Activated naive CD8-positive, alpha-beta T cell treated with anti-CD3 and anti-CD28 coated beads for 36 hours (primary cell): ENCODE measurements around the gene SIX5. TPM values are rescaled to one million over a fixed set of nuclear protein-coding genes. Genes with fewer than 3 reads are reported as not detected.

ENCODE experiments used
- DNase-seq: peaks from one replicate; pipeline ENCODE4 v3.0.0; 2021
- H3K27ac Mint-ChIP-seq: one replicate; pipeline ENCODE4 v1.8.0; 2022; ENCODE audit warnings: mild to moderate bottlenecking, moderate library complexity, mixed read lengths
- H3K27me3 Mint-ChIP-seq: one replicate; pipeline ENCODE4 v1.8.0; 2022; ENCODE audit warnings: mild to moderate bottlenecking, mixed read lengths
- H3K36me3 Mint-ChIP-seq: one replicate; pipeline ENCODE4 v1.8.0; 2021; ENCODE audit warnings: mild to moderate bottlenecking, mixed read lengths
- H3K4me1 Mint-ChIP-seq: one replicate; pipeline ENCODE4 v1.8.0; 2021; ENCODE audit warnings: mixed read lengths
- H3K4me3 Mint-ChIP-seq: one replicate; pipeline ENCODE4 v1.8.0; 2022; ENCODE audit warnings: mild to moderate bottlenecking, moderate library complexity, mixed read lengths
- H3K9me3 Mint-ChIP-seq: one replicate; pipeline ENCODE4 v1.8.0; 2022; ENCODE audit warnings: mixed read lengths
- total RNA-seq, 2 experiments: library from RNA; stranded (reverse); gene quantifications; one replicate each; pipeline ENCODE4 v1.2.3, GENCODE V29; 2021

The SIX5 gene
- total RNA-seq, 2 experiments from 2014 or later = 1.6 to 1.7 TPM

DNA sequence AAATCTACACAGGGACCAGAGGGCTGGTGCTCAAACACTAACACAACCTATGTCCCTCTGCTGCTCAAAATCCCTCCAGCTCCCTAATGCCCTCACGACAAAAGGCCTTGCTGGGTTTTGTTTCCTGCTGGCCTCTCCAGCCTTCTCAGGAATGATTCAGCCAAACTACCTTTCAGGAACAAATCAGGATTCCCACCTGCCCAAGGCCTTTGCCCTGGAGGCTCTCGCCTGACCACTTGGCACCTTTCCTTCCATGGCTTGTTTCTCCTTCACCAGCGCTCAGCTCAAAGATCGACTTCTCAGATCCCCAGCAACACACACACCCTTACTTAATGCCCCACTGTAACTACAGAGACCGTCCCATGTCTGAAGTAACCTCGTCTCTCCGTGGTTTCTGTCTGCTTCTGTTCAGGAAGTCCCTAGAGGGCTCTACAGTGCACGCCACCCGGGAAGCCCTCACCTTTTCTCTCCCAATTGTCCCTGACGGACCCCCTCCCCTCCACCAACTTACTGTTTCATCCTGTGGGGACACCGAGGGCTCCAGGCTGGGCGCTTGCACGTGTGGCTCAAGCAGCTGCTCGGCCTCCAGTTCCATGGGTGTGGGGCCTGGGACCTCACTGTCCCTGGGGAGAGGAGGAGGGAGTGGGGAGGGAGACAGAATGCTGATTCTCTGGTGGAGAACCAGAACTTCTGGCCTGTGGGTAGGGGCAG lies 3.2 kb upstream of the SIX5 start:
- H3K36me3 Mint-ChIP-seq = peaks cover 14% of the 10 kb centered on the region
- H3K9me3 Mint-ChIP-seq = no peaks in the 10 kb centered on the region
- peaks cover 21% of the 10 kb centered on the region for H3K27me3 Mint-ChIP-seq
- H3K27ac Mint-ChIP-seq = no peak overlapping the region
- H3K4me3 Mint-ChIP-seq = no peak overlapping the region
- DNase-seq = no peak
- peaks cover 12% of the 10 kb centered on the region for H3K4me1 Mint-ChIP-seq

- no peaks in the 10 kb centered on the region for H3K9me3 Mint-ChIP-seq
- peaks cover 7% of the 10 kb centered on the region for H3K36me3 Mint-ChIP-seq
- H3K27me3 Mint-ChIP-seq = peaks cover 22% of the 10 kb centered on the region
- H3K4me1 Mint-ChIP-seq = peaks cover 12% of the 10 kb centered on the region
- H3K4me3 Mint-ChIP-seq = no peak overlapping the region
- no peak for DNase-seq
- no peak overlapping the region for H3K27ac Mint-ChIP-seq
Observed at GRCh38 chr19:45771311-45771933, 2.4 kb upstream of the SIX5 start.

DNA sequence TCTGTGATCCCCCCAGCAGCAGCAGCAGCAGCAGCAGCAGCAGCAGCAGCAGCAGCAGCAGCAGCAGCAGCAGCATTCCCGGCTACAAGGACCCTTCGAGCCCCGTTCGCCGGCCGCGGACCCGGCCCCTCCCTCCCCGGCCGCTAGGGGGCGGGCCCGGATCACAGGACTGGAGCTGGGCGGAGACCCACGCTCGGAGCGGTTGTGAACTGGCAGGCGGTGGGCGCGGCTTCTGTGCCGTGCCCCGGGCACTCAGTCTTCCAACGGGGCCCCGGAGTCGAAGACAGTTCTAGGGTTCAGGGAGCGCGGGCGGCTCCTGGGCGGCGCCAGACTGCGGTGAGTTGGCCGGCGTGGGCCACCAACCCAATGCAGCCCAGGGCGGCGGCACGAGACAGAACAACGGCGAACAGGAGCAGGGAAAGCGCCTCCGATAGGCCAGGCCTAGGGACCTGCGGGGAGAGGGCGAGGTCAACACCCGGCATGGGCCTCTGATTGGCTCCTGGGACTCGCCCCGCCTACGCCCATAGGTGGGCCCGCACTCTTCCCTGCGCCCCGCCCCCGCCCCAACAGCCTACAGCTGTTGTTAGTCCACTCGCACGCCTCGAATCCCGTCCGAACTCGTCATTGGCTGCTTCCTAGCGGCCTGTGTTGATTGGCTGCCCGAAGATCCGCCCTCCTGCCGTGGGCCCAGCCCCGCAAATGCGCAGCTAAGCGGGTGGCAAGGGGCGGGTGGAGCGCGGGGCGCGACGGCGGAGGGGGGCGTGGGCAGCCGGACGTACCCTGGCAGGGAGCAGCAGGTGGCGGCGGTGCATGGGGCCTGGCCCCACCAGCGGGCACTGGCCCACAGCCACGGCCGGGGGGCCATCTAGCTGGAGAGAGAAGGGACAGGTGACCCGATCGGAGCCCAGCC lies 1.4 kb upstream of the SIX5 start:
- no peaks in the 10 kb centered on the region for H3K9me3 Mint-ChIP-seq

DNA sequence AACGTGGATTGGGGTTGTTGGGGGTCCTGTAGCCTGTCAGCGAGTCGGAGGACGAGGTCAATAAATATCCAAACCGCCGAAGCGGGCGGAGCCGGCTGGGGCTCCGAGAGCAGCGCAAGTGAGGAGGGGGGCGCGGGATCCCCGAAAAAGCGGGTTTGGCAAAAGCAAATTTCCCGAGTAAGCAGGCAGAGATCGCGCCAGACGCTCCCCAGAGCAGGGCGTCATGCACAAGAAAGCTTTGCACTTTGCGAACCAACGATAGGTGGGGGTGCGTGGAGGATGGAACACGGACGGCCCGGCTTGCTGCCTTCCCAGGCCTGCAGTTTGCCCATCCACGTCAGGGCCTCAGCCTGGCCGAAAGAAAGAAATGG lies 754 bp upstream of the SIX5 start:
- Mint-ChIP-seq H3K27ac (peak overlapping the region; percentile 34), H3K4me1 (peaks cover 12% of the 10 kb centered on the region), H3K4me3 (peak overlapping the region; percentile 74), H3K36me3 (peaks cover 5% of the 10 kb centered on the region), H3K27me3 (peaks cover 29% of the 10 kb centered on the region), H3K9me3 (no peaks in the 10 kb centered on the region)
- no peak for DNase-seq

More for the DNA sequence above, 1.4 kb upstream of the SIX5 start:
- peaks cover 7% of the 10 kb centered on the region for H3K36me3 Mint-ChIP-seq
- peak overlapping the region; percentile 74 for H3K4me3 Mint-ChIP-seq
- H3K27ac Mint-ChIP-seq = no peak overlapping the region
- DNase-seq = peak; percentile 93
- H3K27me3 Mint-ChIP-seq = peaks cover 27% of the 10 kb centered on the region
- peaks cover 12% of the 10 kb centered on the region for H3K4me1 Mint-ChIP-seq

- peak overlapping the region; percentile 55 for H3K27ac Mint-ChIP-seq
Observed at GRCh38 chr19:45768655-45768983, 433 bp downstream of the SIX5 start.

DNA sequence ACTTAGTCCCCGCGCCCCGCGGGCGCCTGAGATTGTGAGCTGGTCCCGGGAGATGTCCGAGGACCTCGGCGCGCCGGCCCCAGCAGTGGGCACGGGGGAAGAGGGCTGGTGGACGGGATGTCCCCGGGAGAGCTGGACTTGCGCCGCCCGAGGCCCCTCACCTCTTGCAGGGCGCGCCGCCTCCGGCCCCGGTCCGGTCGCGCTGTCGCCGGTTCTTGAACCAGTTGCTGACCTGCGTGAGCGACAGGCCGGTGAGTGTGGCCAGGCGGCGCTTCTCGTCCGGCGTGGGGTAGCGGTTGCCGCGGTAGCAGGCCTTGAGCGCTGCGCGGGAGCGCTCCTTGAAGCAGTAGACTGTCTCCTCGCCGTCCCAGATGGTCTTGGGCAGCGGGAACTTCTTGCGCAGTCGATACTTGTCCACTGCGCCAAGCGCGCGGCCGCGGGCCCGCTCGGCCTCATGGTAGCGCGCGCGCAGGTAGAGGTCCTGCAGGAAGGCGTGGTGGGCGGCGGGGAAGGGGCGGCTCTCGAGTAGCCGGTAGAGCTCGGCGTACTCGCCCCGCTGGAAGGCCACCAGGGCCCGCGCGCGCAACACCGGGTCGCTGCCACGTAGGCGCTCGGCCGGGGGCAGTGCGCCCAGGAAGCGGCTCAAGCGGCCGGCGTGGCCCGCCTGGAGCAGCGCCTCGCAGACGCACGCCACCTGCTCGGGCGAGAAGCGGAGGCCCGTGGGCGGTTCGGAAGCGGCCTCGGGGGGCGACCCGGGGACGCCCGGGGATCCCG lies 984 bp downstream of the SIX5 start:
- Mint-ChIP-seq H3K27me3 (peaks cover 33% of the 10 kb centered on the region), H3K9me3 (no peaks in the 10 kb centered on the region), H3K36me3 (peaks cover 4% of the 10 kb centered on the region), H3K27ac (no peak overlapping the region), H3K4me1 (peaks cover 12% of the 10 kb centered on the region), H3K4me3 (peak overlapping the region; percentile 64)
- DNase-seq = peak; percentile 57

More at GRCh38 chr19:45768655-45768983, 433 bp downstream of the SIX5 start:
- Mint-ChIP-seq H3K9me3 (no peaks in the 10 kb centered on the region), H3K4me1 (peaks cover 12% of the 10 kb centered on the region), H3K36me3 (peaks cover 4% of the 10 kb centered on the region), H3K4me3 (peak overlapping the region; percentile 87), H3K27me3 (peaks cover 33% of the 10 kb centered on the region)
- DNase-seq = no peak

DNA sequence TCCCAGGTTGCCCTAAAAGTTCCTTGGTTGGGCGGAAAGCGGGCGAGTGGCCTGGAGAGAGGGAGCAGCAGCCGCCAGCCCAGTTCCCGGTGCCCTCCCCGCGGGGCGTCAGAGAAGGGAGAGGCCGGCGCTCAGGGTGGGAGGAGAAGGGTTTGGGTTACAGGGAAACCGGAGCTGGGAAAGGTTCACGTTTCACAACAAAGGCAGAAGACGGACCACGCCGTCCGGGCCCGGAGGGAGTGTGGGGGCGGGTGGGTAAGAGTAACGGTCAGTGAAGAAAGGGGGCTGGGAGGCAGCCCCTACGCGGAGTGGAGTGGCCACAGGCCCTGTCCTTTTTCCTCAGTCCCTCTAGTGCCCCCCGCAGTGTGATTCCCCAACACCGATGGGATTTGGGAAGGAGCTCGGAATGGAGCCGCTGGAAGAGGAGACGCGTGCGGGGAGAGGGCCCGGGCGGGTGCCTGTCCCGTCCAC lies 1.6 kb downstream of the SIX5 start:
- Mint-ChIP-seq H3K27me3 (peaks cover 33% of the 10 kb centered on the region), H3K36me3 (peaks cover 4% of the 10 kb centered on the region), H3K4me3 (peak overlapping the region; percentile 7), H3K27ac (no peak overlapping the region), H3K4me1 (peaks cover 11% of the 10 kb centered on the region), H3K9me3 (no peaks in the 10 kb centered on the region)
- no peak for DNase-seq

DNA sequence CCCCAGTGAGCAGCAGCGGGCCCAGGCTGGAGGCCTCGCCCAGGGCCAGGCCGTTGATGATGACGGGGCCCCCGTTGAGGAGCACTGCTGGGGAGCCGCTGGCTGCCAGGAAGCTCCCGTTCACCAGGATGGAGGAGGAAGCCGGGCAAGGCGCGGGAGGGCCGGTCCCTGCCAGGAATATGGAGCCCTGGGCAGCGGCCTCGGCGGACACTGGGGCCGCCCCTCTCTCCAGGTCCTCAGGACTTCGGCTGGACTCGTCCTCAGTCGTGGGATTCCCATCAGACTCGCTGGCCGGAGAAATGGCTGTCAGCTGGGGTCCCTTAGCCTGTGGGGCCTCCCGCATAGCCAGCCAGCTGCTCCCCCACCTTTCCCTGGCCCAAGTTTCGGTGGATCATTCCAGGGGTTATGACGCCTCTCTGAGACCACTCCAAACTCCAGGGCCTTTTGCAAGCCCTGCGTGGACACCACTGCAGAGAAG lies 2.1 kb downstream of the SIX5 start:
- DNase-seq = no peak
- Mint-ChIP-seq H3K27ac (no peak overlapping the region), H3K36me3 (no peaks in the 10 kb centered on the region), H3K4me3 (peak overlapping the region; percentile 7), H3K9me3 (no peaks in the 10 kb centered on the region), H3K4me1 (peaks cover 7% of the 10 kb centered on the region), H3K27me3 (peaks cover 28% of the 10 kb centered on the region)

DNA sequence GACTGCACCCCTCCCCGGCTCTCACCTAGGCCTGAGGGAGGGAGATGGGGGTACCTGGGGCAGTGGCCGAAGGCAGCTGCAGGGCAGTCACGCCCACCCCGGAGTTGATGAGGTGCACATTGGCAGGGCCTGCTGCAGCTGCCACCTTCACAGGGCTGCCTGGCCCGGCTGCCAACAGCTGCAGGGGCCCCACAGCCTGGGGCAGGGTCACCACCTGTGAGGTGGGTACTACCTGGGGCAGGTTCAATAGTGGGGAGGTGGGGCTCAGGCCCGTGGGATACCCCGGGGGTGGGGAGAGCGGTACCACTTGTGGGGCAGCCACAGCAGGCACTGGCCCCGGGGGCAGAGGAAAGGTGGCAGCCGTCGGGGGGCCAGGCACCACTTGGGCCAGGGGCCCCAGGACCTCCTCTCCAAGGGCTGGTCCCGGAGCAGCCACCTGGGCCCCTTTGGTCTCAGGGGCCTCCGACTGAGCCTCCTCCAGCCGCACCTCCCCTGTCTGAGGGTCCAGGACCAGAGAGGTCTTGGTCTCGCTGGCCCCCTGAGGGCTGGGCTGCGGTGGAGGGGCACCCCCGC lies 2.7 kb downstream of the SIX5 start:
- peaks cover 7% of the 10 kb centered on the region for H3K4me1 Mint-ChIP-seq
- H3K27me3 Mint-ChIP-seq = peaks cover 28% of the 10 kb centered on the region
- no peak overlapping the region for H3K4me3 Mint-ChIP-seq
- H3K27ac Mint-ChIP-seq = no peak overlapping the region
- H3K36me3 Mint-ChIP-seq = no peaks in the 10 kb centered on the region
- DNase-seq = no peak
- H3K9me3 Mint-ChIP-seq = no peaks in the 10 kb centered on the region

GRCh38 chr19:45765702-45766295 lies 3.3 kb downstream of the SIX5 start:
- Mint-ChIP-seq H3K4me3 (no peak overlapping the region), H3K4me1 (peaks cover 7% of the 10 kb centered on the region)

GRCh38 chr19:45764945-45765701 lies 3.9 kb downstream of the SIX5 start:
- no peak overlapping the region for H3K4me3 Mint-ChIP-seq
- peaks cover 32% of the 10 kb centered on the region for H3K27me3 Mint-ChIP-seq
- no peaks in the 10 kb centered on the region for H3K36me3 Mint-ChIP-seq
- no peak for DNase-seq
- no peaks in the 10 kb centered on the region for H3K9me3 Mint-ChIP-seq
- H3K4me1 Mint-ChIP-seq = peaks cover 6% of the 10 kb centered on the region
- H3K27ac Mint-ChIP-seq = no peak overlapping the region

More at GRCh38 chr19:45765702-45766295, 3.3 kb downstream of the SIX5 start:
- DNase-seq = no peak
- Mint-ChIP-seq H3K36me3 (no peaks in the 10 kb centered on the region), H3K27ac (no peak overlapping the region), H3K9me3 (no peaks in the 10 kb centered on the region), H3K27me3 (peaks cover 28% of the 10 kb centered on the region)

DNA sequence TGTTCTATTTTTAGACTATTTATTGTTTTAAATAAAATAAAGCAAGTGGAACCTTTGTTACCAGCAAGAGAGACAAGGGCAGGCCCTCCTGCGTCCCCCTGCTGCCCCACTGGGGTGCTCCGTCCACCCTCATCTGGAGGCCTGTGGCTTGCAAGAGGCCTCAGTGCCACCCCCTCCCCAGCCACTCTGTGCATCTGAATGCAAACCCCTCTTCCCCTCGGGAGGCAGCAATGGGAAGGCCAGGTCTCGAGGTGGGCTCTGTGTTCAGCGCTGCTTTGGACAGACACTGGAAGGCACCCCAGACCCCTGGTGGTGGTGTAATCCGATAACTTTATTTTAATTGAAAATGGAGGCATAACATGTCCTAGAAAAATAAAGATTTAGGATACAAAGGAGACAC lies 4.6 kb downstream of the SIX5 start:
- peaks cover 2% of the 10 kb centered on the region for H3K4me1 Mint-ChIP-seq
- H3K36me3 Mint-ChIP-seq = no peaks in the 10 kb centered on the region

GRCh38 chr19:45763691-45764294 lies 5.3 kb downstream of the SIX5 start:
- Mint-ChIP-seq H3K9me3 (no peaks in the 10 kb centered on the region), H3K4me3 (no peak overlapping the region), H3K27ac (no peak overlapping the region), H3K27me3 (peaks cover 29% of the 10 kb centered on the region), H3K36me3 (no peaks in the 10 kb centered on the region), H3K4me1 (no peaks in the 10 kb centered on the region)
- no peak for DNase-seq

More for the DNA sequence above, 4.6 kb downstream of the SIX5 start:
- Mint-ChIP-seq H3K4me3 (no peak overlapping the region), H3K27me3 (peaks cover 32% of the 10 kb centered on the region), H3K27ac (no peak overlapping the region), H3K9me3 (no peaks in the 10 kb centered on the region)
- DNase-seq = no peak
